KMS-11 (cell line): ENCODE data around the gene ITGB3.

ENCODE experiments used
- H2AFZ ChIP-seq: fragments of 200-600 bp; sonication (generic); 2 replicates; pipeline ENCODE4 v1.6.1; 2016; ENCODE audit warnings: antibody characterized with exemption, mixed run types, low read depth
- H3K27ac ChIP-seq: fragments of 200-600 bp; sonication (generic); 2 replicates; pipeline ENCODE4 v1.6.1; 2016; ENCODE audit warnings: mild to moderate bottlenecking, mixed run types
- H3K27me3 ChIP-seq: fragments of 200-600 bp; sonication (generic); 2 replicates; pipeline ENCODE4 v1.6.1; 2017; ENCODE audit warnings: mild to moderate bottlenecking, low read depth, mixed run types, moderate library complexity; ENCODE audit not compliant: insufficient read depth
- H3K36me3 ChIP-seq: fragments of 200-600 bp; sonication (generic); 2 replicates; pipeline ENCODE4 v1.6.1; 2017; ENCODE audit warnings: mild to moderate bottlenecking, mixed run types; ENCODE audit not compliant: insufficient read depth
- H3K4me1 ChIP-seq: fragments of 200-600 bp; sonication (generic); 2 replicates; pipeline ENCODE4 v1.6.1; 2016; ENCODE audit warnings: mild to moderate bottlenecking, low read depth, mixed run types; ENCODE audit not compliant: poor library complexity, severe bottlenecking
- H3K4me2 ChIP-seq: fragments of 200-600 bp; sonication (generic); 2 replicates; pipeline ENCODE4 v1.7.0; 2016; ENCODE audit warnings: mild to moderate bottlenecking, mixed run types
- H3K4me3 ChIP-seq: fragments of 200-600 bp; sonication (generic); IDR thresholded peaks from 2 replicates; pipeline ENCODE4 v1.6.1; 2017; ENCODE audit warnings: low read depth, low read length, mixed read lengths; ENCODE audit not compliant: insufficient read depth
- H3K79me2 ChIP-seq: fragments of 200-600 bp; sonication (generic); 2 replicates; pipeline ENCODE4 v1.6.1; 2016; ENCODE audit warnings: low read depth, mixed run types; ENCODE audit not compliant: insufficient read depth
- H3K9ac ChIP-seq: fragments of 200-600 bp; sonication (generic); 2 replicates; pipeline ENCODE4 v1.6.1; 2016; ENCODE audit warnings: mild to moderate bottlenecking, mixed run types
- H4K20me1 ChIP-seq: fragments of 200-600 bp; sonication (generic); 2 replicates; pipeline ENCODE4 v1.6.1; 2016; ENCODE audit warnings: mild to moderate bottlenecking, mixed run types; ENCODE audit not compliant: insufficient read depth
- CTCF ChIP-seq: fragments of 200-600 bp; sonication (generic); conservative IDR thresholded peaks from 2 replicates; pipeline ENCODE4 v1.6.1; 2017; ENCODE audit warnings: low read depth, mild to moderate bottlenecking, antibody characterized with exemption, low read length, moderate library complexity, mixed read lengths

ITGB3 gene

DNA sequence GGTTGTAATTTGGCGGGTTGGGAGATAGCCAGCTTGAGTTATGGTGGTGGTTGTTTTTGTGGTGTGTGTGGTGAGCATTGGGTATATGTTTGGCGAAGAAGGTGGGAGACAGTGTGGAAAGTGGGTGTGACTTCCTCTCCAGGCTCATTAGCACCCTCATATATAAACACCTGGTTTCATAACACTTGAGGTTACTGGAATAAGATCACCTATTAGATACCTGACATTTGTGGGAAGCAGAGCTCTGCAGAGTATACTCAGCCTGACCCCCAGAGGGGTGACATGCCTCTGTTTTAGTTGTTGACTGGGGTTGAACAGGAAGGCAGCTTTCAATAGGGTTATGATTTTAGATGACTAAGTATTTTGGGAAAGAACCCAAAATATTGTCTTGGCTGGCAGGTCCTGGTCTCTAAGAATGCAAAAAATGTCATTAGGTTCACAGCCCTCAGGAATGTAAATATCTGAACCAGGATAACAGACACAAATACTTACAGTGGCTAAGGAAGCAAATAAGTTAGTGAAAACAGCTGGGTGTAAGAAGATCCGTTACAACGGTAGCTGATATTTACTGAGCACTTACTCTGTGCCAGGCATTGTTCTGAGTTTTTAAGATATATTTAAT, 51.8 kb downstream of the ITGB3 start:
- Histone ChIP-seq H3K4me3 (no peak overlapping the region), H3K9ac (no peak overlapping the region), H3K4me2 (no peak overlapping the region), H2AFZ (no peak overlapping the region), H3K4me1 (peaks cover 13% of the 10 kb centered on the region), H3K27ac (no peak overlapping the region), H4K20me1 (no peaks in the 10 kb centered on the region), H3K79me2 (no peaks in the 10 kb centered on the region), H3K27me3 (no peaks in the 10 kb centered on the region), H3K36me3 (no peaks in the 10 kb centered on the region)
- no peak for TF ChIP-seq CTCF

DNA sequence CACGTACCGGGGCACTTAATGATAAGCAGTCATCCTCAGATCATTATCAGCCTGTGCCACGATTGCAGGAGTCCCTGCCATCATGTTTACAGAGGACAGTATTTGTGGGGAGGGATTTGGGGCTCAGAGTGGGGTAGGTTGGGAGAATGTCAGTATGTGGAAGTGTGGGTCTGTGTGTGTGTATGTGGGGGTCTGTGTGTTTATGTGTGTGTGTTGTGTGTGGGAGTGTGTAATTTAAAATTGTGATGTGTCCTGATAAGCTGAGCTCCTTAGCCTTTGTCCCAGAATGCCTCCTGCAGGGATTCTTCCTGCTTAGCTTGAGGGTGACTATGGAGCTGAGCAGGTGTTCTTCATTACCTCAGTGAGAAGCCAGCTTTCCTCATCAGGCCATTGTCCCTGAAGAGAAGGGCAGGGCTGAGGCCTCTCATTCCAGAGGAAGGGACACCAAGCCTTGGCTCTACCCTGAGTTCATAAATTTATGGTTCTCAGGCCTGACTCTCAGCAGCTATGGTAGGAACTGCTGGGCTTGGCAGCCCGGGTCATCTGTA, 56.6 kb downstream of the ITGB3 start:
- no peak overlapping the region for H3K4me3 ChIP-seq
- no peaks in the 10 kb centered on the region for H3K36me3 ChIP-seq
- no peak for TF ChIP-seq CTCF
- no peaks in the 10 kb centered on the region for H3K27me3 ChIP-seq
- H3K27ac ChIP-seq = no peak overlapping the region
- H3K79me2 ChIP-seq = no peaks in the 10 kb centered on the region
- peaks cover 9% of the 10 kb centered on the region for H3K4me1 ChIP-seq
- no peak overlapping the region for H3K9ac ChIP-seq
- no peaks in the 10 kb centered on the region for H4K20me1 ChIP-seq
- no peak overlapping the region for H2AFZ ChIP-seq
- H3K4me2 ChIP-seq = no peak overlapping the region

GRCh38 chr17:47311420-47311819, 57.8 kb downstream of the ITGB3 start:
- no peak for TF ChIP-seq CTCF
- H3K4me3 ChIP-seq = no peak overlapping the region
- H3K9ac ChIP-seq = no peak overlapping the region
- no peak overlapping the region for H3K4me2 ChIP-seq
- no peak overlapping the region for H3K27ac ChIP-seq
- no peaks in the 10 kb centered on the region for H3K79me2 ChIP-seq
- H3K27me3 ChIP-seq = no peaks in the 10 kb centered on the region
- no peaks in the 10 kb centered on the region for H3K36me3 ChIP-seq
- H4K20me1 ChIP-seq = no peaks in the 10 kb centered on the region
- no peak overlapping the region for H2AFZ ChIP-seq
- peaks cover 3% of the 10 kb centered on the region for H3K4me1 ChIP-seq

DNA sequence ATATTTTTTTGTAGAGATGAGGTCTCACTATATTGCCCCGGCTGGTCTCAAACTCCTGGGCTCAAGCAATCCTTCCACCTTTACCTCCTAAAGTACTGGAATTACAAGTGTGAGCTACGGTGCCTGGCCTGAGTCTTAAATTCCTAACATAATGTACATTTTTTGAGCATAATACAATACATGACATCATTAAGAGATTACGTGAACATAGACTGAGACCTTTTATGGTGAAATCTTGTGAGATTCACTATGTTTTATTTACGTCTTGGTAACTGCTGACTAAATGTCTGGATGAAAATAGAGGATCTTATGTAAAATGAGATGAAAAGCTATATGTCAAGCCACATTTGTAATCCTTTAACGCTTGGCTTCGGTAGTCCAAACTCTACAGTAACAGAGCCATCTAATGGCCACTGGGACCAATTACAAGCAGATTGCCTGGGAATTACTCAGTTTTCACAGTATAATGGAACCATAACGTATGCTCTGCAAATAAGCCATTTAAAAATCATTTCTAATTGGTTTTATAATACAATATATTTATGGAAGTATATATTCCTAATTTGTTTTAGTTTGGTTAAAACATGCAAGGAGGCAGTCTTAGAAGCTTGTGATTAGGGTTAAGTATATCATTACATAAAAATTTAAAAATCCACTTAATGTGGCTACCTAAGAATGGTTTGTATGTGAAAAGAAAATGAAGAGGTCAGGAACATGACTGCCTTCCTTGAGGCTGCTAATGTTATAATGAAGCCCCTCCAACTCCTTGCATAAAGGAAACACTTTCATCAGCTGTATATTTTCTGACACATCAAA, 62.0 kb downstream of the ITGB3 start:
- no peak overlapping the region for H3K4me2 ChIP-seq
- peaks cover 3% of the 10 kb centered on the region for H3K4me1 ChIP-seq
- H4K20me1 ChIP-seq = no peaks in the 10 kb centered on the region
- no peaks in the 10 kb centered on the region for H3K27me3 ChIP-seq
- no peak; the same call in none of the 2 replicates for TF ChIP-seq CTCF
- no peaks in the 10 kb centered on the region for H3K36me3 ChIP-seq
- H3K79me2 ChIP-seq = no peaks in the 10 kb centered on the region
- no peak overlapping the region for H3K4me3 ChIP-seq
- no peak overlapping the region for H2AFZ ChIP-seq
- no peak overlapping the region for H3K9ac ChIP-seq
- H3K27ac ChIP-seq = no peak overlapping the region
